Kidney (tissue), 14 donors: ENCODE measurements around the gene MAST2. TPM values are rescaled to one million over a fixed set of nuclear protein-coding genes. Genes with fewer than 3 reads are reported as not detected.

Experiments
- DNase-seq, 5 donors: peaks; one replicate each; pipeline ENCODE4 v3.0.0-alpha.2; 2013 to 2020
- FAIRE-seq: peaks from 2 replicates; lab custom pipeline; 2012; peaks lifted over from hg19 to GRCh38; lab: Jason Lieb, UNC
- H3K27ac ChIP-seq, 2 donors: one replicate each; pipeline ENCODE4 v1.7.0; 2013; ENCODE audit warnings: low read depth in 2 of 2, low read length in 2 of 2, inconsistent platforms in 1 of 2
- H3K27me3 ChIP-seq: one replicate; pipeline ENCODE4 v1.7.1; 2013; ENCODE audit warnings: low read length, inconsistent platforms; ENCODE audit not compliant: control insufficient read depth, insufficient read depth
- H3K36me3 ChIP-seq, 3 donors: one replicate each; pipeline versions ENCODE4 v1.7.0 to v1.7.1; 2013; ENCODE audit warnings: low read length in 3 of 3, control low read depth in 1 of 3, inconsistent platforms in 1 of 3; ENCODE audit not compliant: insufficient read depth in 3 of 3, control insufficient read depth in 2 of 3
- H3K4me1 ChIP-seq, 3 donors: one replicate each; pipeline versions ENCODE4 v1.7.0 to v1.7.1; 2013; ENCODE audit warnings: low read length in 3 of 3, inconsistent platforms in 1 of 3, low read depth in 1 of 3; ENCODE audit not compliant: control insufficient read depth in 2 of 3, insufficient read depth in 2 of 3
- H3K4me3 ChIP-seq, 3 donors: one replicate each; pipeline versions ENCODE4 v1.7.0 to v1.8.1; 2013; ENCODE audit warnings: low read length in 3 of 3, control low read depth in 1 of 3, inconsistent platforms in 1 of 3
- H3K9ac ChIP-seq, 3 donors: one replicate each; pipeline versions ENCODE4 v1.7.0 to v1.7.1; 2013; ENCODE audit warnings: low read length in 3 of 3, control low read depth in 1 of 3, inconsistent platforms in 1 of 3
- H3K9me3 ChIP-seq, 3 donors: one replicate each; pipeline versions ENCODE4 v1.7.0 to v1.7.1; 2013; ENCODE audit warnings: low read length in 3 of 3, control low read depth in 1 of 3, inconsistent platforms in 1 of 3; ENCODE audit not compliant: control insufficient read depth in 2 of 3, insufficient read depth in 1 of 3
- intact Hi-C: fragments of 100-400 bp; cut with DNase I; formaldehyde crosslinking; loops from one replicate; pipeline ENCODE4 v1.11.1; 2022
- polyA plus RNA-seq: library from polyadenylated mRNA; stranded (reverse); fragments of 350-450 nt; fragmentation: Illumina TruSeq; extraction: RNeasy Lipid Tissue Mini Kit (QIAGEN cat#74804); gene quantifications from one replicate; pipeline ENCODE4 v1.2.3, GENCODE V29; 2014; ENCODE audit warnings: low read depth, low replicate concordance; ENCODE audit not compliant: insufficient read depth
- total RNA-seq: library from RNA; stranded (reverse); fragmentation: NEBNext Ultra II Directional; extraction: Animal tissue kit (Norgen Biotek cat#: 25700); gene quantifications from one replicate; pipeline ENCODE4 v1.2.1, GENCODE V29; 2021
- TF ChIP-seq, protein P1 (sequence below): IDR thresholded peaks from 3 replicates; pipeline ENCODE4 v1.5.1; 2012; ENCODE audit warnings: mild to moderate bottlenecking, moderate library complexity, borderline replicate concordance; ENCODE audit not compliant: insufficient read depth; ENCODE audit errors: extremely low read depth
- donor health status: control.
- donor health status: control.
- donor health status: control.
- donor health status: control.
- donor health status: control.
- donor health status: DM: yes; HTN: yes; CAD: no.
- donor health status: Normal renal cell carcinoma (clear cell type).

The MAST2 gene
- total and polyA plus RNA-seq, 2 donors from 2014 or later: 7.6 to 17.9 TPM

DNA sequence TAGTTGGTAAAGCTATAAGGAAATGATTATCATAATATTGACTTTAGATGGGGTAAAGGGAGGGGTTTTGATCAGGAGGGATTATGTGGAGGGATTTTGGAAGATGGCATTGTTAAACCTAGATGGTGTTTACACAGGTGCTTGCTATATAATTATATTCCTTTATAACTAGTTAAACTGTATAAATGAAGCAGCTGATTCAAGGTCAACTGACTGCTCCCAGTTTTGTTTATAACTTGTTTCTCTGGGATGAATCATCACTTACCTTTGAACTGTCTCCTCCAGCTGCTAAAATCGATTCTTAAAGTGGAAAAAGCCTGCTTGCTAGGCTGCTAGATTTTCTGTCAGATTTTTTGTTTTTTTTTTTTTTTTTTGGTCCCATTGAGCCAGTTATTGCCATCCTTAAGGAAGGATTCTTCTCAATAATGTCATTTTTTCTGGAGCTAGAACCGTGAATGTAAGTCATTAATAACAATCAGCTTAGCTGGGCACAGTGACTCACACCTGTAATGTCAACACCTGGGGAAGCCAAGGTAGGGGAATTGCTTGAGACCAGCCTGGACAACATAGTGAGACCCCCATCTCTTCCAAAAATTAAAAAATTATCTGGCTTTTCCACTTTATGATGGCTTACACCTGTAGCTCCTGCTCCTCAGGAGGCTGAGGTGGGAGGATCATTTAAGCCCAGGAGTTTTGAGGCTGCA lies 175.8 kb downstream of the MAST2 start:
- intact Hi-C loops: no loop called here
- Histone ChIP-seq H3K36me3 (no peaks in the 10 kb centered on the region), H3K27ac (peak overlapping the region; percentile 58 to 69), H3K4me3 (no peak overlapping the region), H3K9ac (no peak overlapping the region), H3K4me1 (peaks cover 0 to 4% (median 3%) of the 10 kb centered on the region in 3 donors), H3K9me3 (peaks cover 0 to 7% (median 0%) of the 10 kb centered on the region in 3 donors), H3K27me3 (no peaks in the 10 kb centered on the region)
- TF ChIP-seq, protein P1, sequence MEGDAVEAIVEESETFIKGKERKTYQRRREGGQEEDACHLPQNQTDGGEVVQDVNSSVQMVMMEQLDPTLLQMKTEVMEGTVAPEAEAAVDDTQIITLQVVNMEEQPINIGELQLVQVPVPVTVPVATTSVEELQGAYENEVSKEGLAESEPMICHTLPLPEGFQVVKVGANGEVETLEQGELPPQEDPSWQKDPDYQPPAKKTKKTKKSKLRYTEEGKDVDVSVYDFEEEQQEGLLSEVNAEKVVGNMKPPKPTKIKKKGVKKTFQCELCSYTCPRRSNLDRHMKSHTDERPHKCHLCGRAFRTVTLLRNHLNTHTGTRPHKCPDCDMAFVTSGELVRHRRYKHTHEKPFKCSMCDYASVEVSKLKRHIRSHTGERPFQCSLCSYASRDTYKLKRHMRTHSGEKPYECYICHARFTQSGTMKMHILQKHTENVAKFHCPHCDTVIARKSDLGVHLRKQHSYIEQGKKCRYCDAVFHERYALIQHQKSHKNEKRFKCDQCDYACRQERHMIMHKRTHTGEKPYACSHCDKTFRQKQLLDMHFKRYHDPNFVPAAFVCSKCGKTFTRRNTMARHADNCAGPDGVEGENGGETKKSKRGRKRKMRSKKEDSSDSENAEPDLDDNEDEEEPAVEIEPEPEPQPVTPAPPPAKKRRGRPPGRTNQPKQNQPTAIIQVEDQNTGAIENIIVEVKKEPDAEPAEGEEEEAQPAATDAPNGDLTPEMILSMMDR: no peak
- DNase-seq (peak in 1 of 5 donors; percentile 42), FAIRE-seq (no peak)

DNA sequence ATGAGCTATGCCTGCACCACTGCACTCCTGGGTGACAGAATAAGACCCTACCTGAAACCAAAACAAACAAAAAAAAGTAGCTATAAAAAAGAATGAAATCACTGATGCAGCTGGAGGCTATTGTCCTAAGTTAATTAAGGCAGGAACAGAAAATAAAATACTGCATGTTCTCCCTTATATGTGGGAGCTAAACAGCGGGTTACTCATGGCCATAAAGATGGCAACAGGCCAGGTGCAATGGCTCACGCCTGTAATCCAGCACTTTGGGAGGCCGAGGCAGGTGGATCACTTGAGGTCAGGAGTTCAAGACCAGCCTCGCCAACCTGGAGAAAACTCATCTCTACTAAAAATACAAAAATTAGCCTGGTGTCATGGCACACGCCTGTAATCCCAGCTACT lies 176.4 kb downstream of the MAST2 start:
- FAIRE-seq (no peak), DNase-seq (no peak)
- Histone ChIP-seq H3K9ac (no peak overlapping the region), H3K27ac (peak overlapping the region; percentile 11 to 69), H3K4me1 (peaks cover 0 to 3% (median under 1%) of the 10 kb centered on the region in 3 donors), H3K36me3 (no peaks in the 10 kb centered on the region), H3K4me3 (no peak overlapping the region), H3K27me3 (no peaks in the 10 kb centered on the region), H3K9me3 (peaks cover 0 to 7% (median 0%) of the 10 kb centered on the region in 3 donors)
- intact Hi-C loops: no loop called here
- TF ChIP-seq, protein P1: no peak

DNA sequence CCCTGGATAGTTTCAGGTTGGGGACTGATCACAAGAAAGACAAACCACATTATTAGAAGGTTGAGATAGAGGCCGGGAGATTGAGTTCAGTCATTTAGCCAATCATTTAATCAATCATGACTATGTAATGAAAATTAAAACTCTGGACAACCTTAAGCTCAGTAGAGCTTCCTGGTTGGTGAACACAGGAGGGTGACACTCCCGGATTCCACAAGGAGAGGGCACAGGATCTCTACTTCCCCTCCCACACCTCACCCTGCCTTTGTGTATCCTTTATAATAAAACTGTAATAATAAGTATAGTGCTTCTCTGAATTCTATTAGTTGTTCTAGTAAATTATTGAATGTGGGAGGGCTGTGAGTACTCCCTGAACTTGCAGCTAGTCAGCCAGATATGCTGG lies 178.9 kb downstream of the MAST2 start:
- intact Hi-C loops: no loop called here
- H3K27me3 ChIP-seq: no peaks in the 10 kb centered on the region

More for the DNA sequence above, 178.9 kb downstream of the MAST2 start:
- no peaks in the 10 kb centered on the region for H3K4me1 ChIP-seq
- no peak overlapping the region for H3K9ac ChIP-seq
- FAIRE-seq: no peak
- H3K9me3 ChIP-seq: peaks cover 0 to 7% (median 0%) of the 10 kb centered on the region in 3 donors
- no peak overlapping the region for H3K27ac ChIP-seq
- no peak for DNase-seq
- H3K4me3 ChIP-seq: no peak overlapping the region
- no peaks in the 10 kb centered on the region for H3K36me3 ChIP-seq
- TF ChIP-seq, protein P1: no peak
